Endothelial cell (in vitro differentiated cells): ENCODE results near the gene LGALS1. TPM values are rescaled to one million over a fixed set of nuclear protein-coding genes. Genes with fewer than 3 reads are reported as not detected.

Experiments
- DNase-seq: peaks from one replicate; pipeline ENCODE4 v3.0.0; 2021; ENCODE audit warnings: low spot score
- H3K27ac Mint-ChIP-seq: one replicate; pipeline ENCODE4 v1.8.0; 2021; ENCODE audit warnings: mixed read lengths, inconsistent platforms; ENCODE audit not compliant: unreplicated experiment
- H3K27me3 Mint-ChIP-seq: one replicate; pipeline ENCODE4 v1.8.0; 2021; ENCODE audit warnings: mild to moderate bottlenecking, moderate library complexity, mixed read lengths, inconsistent platforms; ENCODE audit not compliant: unreplicated experiment
- H3K36me3 Mint-ChIP-seq: one replicate; pipeline ENCODE4 v1.8.0; 2021; ENCODE audit warnings: mild to moderate bottlenecking, low read depth, mixed read lengths, inconsistent platforms; ENCODE audit not compliant: unreplicated experiment
- H3K4me1 Mint-ChIP-seq: one replicate; pipeline ENCODE4 v1.8.0; 2021; ENCODE audit warnings: mild to moderate bottlenecking, mixed read lengths, inconsistent platforms; ENCODE audit not compliant: unreplicated experiment
- H3K4me3 Mint-ChIP-seq: one replicate; pipeline ENCODE4 v1.8.0; 2021; ENCODE audit warnings: mild to moderate bottlenecking, mixed read lengths, inconsistent platforms; ENCODE audit not compliant: unreplicated experiment
- H3K9me3 Mint-ChIP-seq: one replicate; pipeline ENCODE4 v1.8.0; 2021; ENCODE audit warnings: mixed read lengths, inconsistent platforms; ENCODE audit not compliant: unreplicated experiment
- total RNA-seq: library from RNA; stranded (reverse); fragmentation: NEBNext Ultra II Directional; extraction: Animal tissue kit (Norgen Biotek cat#: 25700); gene quantifications from one replicate; pipeline ENCODE4 v1.2.1, GENCODE V29; 2021; ENCODE audit not compliant: unreplicated experiment
- TF ChIP-seq, protein P1 (sequence below): fragments of 200-600 bp; sonication (generic); IDR thresholded peaks from one replicate; pipeline ENCODE4 v1.5.0; 2021; ENCODE audit warnings: antibody characterized with exemption; ENCODE audit not compliant: unreplicated experiment

The LGALS1 gene
- total RNA-seq, 1 donor from 2014 or later, result 18.6 TPM

DNA sequence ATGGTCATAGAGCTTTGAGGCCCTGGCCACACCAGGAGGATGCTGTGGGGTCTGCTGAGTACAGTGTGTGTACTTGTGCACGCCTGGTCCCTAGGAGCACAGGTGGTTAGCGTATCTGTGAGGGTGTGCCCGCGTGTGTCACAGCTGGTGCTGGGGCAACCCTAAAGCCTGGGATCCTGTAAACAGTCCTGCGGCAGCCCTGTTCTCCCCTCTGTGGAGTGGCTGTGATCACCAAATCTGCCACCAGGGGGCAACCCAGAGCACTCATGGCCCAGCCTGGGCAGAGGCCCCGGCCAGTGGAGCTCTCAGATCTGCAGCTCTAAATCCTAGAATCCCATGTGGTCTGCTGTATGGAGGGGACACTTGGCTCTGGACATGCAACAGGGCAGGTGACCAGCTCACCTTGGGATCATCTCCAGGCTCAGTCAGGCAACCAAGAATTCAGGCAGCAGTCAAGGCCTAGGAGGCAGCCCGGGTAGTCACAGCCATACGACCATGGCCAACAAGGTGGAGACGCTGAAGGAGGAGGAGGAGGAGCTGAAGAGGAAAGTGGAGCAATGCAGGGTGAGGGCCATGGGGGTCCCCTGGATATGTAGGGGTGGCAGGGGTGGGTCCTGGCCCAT, 32.1 kb upstream of the LGALS1 start:
- H3K4me3 Mint-ChIP-seq, result no peak overlapping the region
- peak; percentile 97 for DNase-seq
- no peaks in the 10 kb centered on the region for H3K9me3 Mint-ChIP-seq
- H3K27ac Mint-ChIP-seq, result no peak overlapping the region
- TF ChIP-seq, protein P1, sequence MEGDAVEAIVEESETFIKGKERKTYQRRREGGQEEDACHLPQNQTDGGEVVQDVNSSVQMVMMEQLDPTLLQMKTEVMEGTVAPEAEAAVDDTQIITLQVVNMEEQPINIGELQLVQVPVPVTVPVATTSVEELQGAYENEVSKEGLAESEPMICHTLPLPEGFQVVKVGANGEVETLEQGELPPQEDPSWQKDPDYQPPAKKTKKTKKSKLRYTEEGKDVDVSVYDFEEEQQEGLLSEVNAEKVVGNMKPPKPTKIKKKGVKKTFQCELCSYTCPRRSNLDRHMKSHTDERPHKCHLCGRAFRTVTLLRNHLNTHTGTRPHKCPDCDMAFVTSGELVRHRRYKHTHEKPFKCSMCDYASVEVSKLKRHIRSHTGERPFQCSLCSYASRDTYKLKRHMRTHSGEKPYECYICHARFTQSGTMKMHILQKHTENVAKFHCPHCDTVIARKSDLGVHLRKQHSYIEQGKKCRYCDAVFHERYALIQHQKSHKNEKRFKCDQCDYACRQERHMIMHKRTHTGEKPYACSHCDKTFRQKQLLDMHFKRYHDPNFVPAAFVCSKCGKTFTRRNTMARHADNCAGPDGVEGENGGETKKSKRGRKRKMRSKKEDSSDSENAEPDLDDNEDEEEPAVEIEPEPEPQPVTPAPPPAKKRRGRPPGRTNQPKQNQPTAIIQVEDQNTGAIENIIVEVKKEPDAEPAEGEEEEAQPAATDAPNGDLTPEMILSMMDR, result peak; percentile 93
- H3K4me1 Mint-ChIP-seq, result peaks cover 2% of the 10 kb centered on the region
- peaks cover 4% of the 10 kb centered on the region for H3K36me3 Mint-ChIP-seq
- peaks cover 8% of the 10 kb centered on the region for H3K27me3 Mint-ChIP-seq

DNA sequence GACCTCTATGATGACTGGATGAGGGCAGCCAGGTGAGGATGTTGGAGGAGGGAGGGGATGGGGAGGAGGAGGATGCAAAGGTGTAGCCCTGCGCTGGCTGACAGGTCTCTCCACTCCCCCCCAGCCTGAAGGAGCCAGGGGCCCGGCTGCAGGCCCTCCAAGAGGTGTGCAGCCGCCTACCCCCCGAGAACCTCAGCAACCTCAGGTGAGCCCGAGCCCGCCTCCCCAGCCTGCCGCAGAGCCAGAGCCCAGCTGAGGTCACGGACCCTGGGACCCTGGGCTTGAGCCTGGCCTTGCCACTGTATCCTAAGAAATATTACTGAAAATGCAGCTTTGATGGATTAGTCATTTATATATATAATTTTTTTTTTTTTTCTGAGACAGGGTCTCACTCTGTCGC, 28.1 kb upstream of the LGALS1 start:
- Mint-ChIP-seq H3K27ac (no peak overlapping the region), H3K27me3 (peaks cover 6% of the 10 kb centered on the region), H3K36me3 (peaks cover 7% of the 10 kb centered on the region), H3K4me3 (no peak overlapping the region), H3K9me3 (no peaks in the 10 kb centered on the region), H3K4me1 (no peaks in the 10 kb centered on the region)
- TF ChIP-seq, protein P1, result no peak
- no peak for DNase-seq

DNA sequence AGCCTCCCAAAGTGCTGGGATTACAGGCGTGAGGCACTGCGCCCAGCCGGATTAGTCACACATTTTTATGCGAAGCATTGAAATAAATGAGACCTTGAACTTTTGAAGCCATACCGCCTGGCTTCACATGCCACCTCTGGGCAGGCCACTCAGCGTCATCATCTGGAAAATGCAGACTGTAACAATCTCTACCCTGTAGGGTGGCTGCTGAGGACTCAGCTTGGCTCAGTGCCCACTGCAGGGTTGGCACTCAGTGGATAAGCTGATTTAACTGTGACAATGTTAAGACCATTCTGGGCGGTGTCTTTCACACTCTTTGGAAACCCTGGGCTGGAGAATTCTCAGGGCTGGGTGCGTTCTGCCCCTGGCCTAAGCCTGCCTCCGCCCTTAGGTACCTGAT, 27.5 kb upstream of the LGALS1 start:
- Mint-ChIP-seq H3K27me3 (peaks cover 6% of the 10 kb centered on the region), H3K27ac (no peak overlapping the region), H3K36me3 (peaks cover 7% of the 10 kb centered on the region), H3K9me3 (no peaks in the 10 kb centered on the region), H3K4me3 (no peak overlapping the region), H3K4me1 (no peaks in the 10 kb centered on the region)
- TF ChIP-seq, protein P1, result no peak
- no peak for DNase-seq

DNA sequence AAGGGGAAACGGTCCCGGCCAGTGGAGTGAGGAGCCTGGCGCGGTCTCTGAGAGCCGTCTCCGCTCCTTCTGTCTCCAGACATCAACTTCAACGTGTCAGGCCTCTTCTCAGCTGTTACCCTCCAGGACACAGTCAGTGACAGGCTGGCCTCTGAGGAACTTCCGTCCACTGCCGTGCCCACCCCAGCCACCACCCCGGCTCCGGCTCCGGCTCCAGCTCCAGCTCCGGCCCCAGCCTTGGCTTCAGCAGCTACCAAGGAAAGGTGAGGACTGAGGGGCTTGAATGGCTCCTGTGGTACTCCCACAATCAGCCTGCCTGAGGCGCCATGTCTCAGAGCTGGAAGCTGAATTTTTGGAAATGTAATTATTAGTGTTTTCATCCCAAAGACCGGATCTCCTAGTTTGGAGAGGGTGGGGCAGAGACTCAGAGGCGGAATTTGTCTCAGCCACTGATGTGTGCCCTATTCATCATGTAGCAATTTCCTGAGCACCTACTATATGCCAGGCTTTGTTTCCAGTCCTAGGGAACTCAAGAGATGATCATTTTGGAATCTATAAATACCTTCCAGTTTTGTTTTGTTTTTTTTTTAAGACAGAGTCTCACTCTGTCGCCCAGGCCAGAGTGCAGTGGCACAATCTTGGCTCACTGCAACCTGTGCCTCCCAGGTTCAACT, 24.8 kb upstream of the LGALS1 start:
- H3K36me3 Mint-ChIP-seq, result peaks cover 7% of the 10 kb centered on the region

More for the DNA sequence above, 24.8 kb upstream of the LGALS1 start:
- no peak overlapping the region for H3K4me3 Mint-ChIP-seq
- H3K27me3 Mint-ChIP-seq, result no peaks in the 10 kb centered on the region
- TF ChIP-seq, protein P1, result no peak
- H3K9me3 Mint-ChIP-seq, result no peaks in the 10 kb centered on the region
- H3K4me1 Mint-ChIP-seq, result no peaks in the 10 kb centered on the region
- H3K27ac Mint-ChIP-seq, result no peak overlapping the region
- DNase-seq, result no peak
